Endothelial cell (in vitro differentiated cells): ENCODE data around the gene FBL. TPM values are rescaled to one million over a fixed set of nuclear protein-coding genes. Genes with fewer than 3 reads are reported as not detected.

ENCODE experiments used
- DNase-seq: peaks from one replicate; pipeline ENCODE4 v3.0.0; 2021; ENCODE audit warnings: low spot score
- H3K27ac Mint-ChIP-seq: one replicate; pipeline ENCODE4 v1.8.0; 2021; ENCODE audit warnings: mixed read lengths, inconsistent platforms; ENCODE audit not compliant: unreplicated experiment
- H3K27me3 Mint-ChIP-seq: one replicate; pipeline ENCODE4 v1.8.0; 2021; ENCODE audit warnings: mild to moderate bottlenecking, moderate library complexity, mixed read lengths, inconsistent platforms; ENCODE audit not compliant: unreplicated experiment
- H3K36me3 Mint-ChIP-seq: one replicate; pipeline ENCODE4 v1.8.0; 2021; ENCODE audit warnings: mild to moderate bottlenecking, low read depth, mixed read lengths, inconsistent platforms; ENCODE audit not compliant: unreplicated experiment
- H3K4me1 Mint-ChIP-seq: one replicate; pipeline ENCODE4 v1.8.0; 2021; ENCODE audit warnings: mild to moderate bottlenecking, mixed read lengths, inconsistent platforms; ENCODE audit not compliant: unreplicated experiment
- H3K4me3 Mint-ChIP-seq: one replicate; pipeline ENCODE4 v1.8.0; 2021; ENCODE audit warnings: mild to moderate bottlenecking, mixed read lengths, inconsistent platforms; ENCODE audit not compliant: unreplicated experiment
- H3K9me3 Mint-ChIP-seq: one replicate; pipeline ENCODE4 v1.8.0; 2021; ENCODE audit warnings: mixed read lengths, inconsistent platforms; ENCODE audit not compliant: unreplicated experiment
- CTCF ChIP-seq: fragments of 200-600 bp; sonication (generic); IDR thresholded peaks from one replicate; pipeline ENCODE4 v1.5.0; 2021; ENCODE audit warnings: antibody characterized with exemption; ENCODE audit not compliant: unreplicated experiment
- microRNA-seq: library from miRNA; unstranded; fragments of <30 nt; microRNA quantifications from one replicate; pipeline ENCODE4, GENCODE V29; 2020; ENCODE audit not compliant: unreplicated experiment
- total RNA-seq: library from RNA; stranded (reverse); fragmentation: NEBNext Ultra II Directional; extraction: Animal tissue kit (Norgen Biotek cat#: 25700); gene quantifications from one replicate; pipeline ENCODE4 v1.2.1, GENCODE V29; 2021; ENCODE audit not compliant: unreplicated experiment

The FBL gene
- total RNA-seq, 1 donor from 2014 or later: 271 TPM

GRCh38 chr19:39796000-39796498, 50.1 kb downstream of the FBL start:
- Mint-ChIP-seq H3K27me3 (no peaks in the 10 kb centered on the region), H3K9me3 (no peaks in the 10 kb centered on the region), H3K4me1 (peaks cover 4% of the 10 kb centered on the region), H3K4me3 (no peak overlapping the region), H3K36me3 (no peaks in the 10 kb centered on the region), H3K27ac (no peak overlapping the region)
- no peak for TF ChIP-seq CTCF
- DNase-seq: no peak

- H3K27me3 Mint-ChIP-seq: no peaks in the 10 kb centered on the region
- H3K4me3 Mint-ChIP-seq: no peak overlapping the region
- TF ChIP-seq CTCF: no peak
- H3K9me3 Mint-ChIP-seq: no peaks in the 10 kb centered on the region
- no peak for DNase-seq
- no peaks in the 10 kb centered on the region for H3K36me3 Mint-ChIP-seq
- peaks cover 4% of the 10 kb centered on the region for H3K4me1 Mint-ChIP-seq
- no peak overlapping the region for H3K27ac Mint-ChIP-seq
Measured at GRCh38 chr19:39795001-39795400, 51.2 kb downstream of the FBL start.

- no peak overlapping the region for H3K4me3 Mint-ChIP-seq
- no peaks in the 10 kb centered on the region for H3K36me3 Mint-ChIP-seq
- H3K9me3 Mint-ChIP-seq: no peaks in the 10 kb centered on the region
- peak; percentile 91 for TF ChIP-seq CTCF
- peak; percentile 86 for DNase-seq
- H3K27ac Mint-ChIP-seq: no peak overlapping the region
- H3K27me3 Mint-ChIP-seq: no peaks in the 10 kb centered on the region
- peaks cover 4% of the 10 kb centered on the region for H3K4me1 Mint-ChIP-seq
Measured at GRCh38 chr19:39792999-39793546, 53.1 kb downstream of the FBL start.

GRCh38 chr19:39788244-39788643, 57.9 kb downstream of the FBL start:
- Mint-ChIP-seq H3K36me3 (no peaks in the 10 kb centered on the region), H3K4me3 (no peak overlapping the region), H3K27ac (no peak overlapping the region), H3K27me3 (no peaks in the 10 kb centered on the region), H3K9me3 (no peaks in the 10 kb centered on the region), H3K4me1 (no peaks in the 10 kb centered on the region)
- TF ChIP-seq CTCF: no peak
- DNase-seq: no peak

Small RNA genes within 50 kb of the gene (microRNA-seq; reads per million reads assigned to microRNA genes)
- gene MIR6719: not detected

Other genes starting within 250 kb of the FBL start
- gene LGALS13, start 243.9 kb downstream of the FBL start, total RNA-seq: not detected
- not detected for gene LGALS16, start 190.5 kb downstream of the FBL start, total RNA-seq
- not detected for gene LGALS14, start 141.9 kb downstream of the FBL start, total RNA-seq
- not detected for gene CLC, start 108.3 kb downstream of the FBL start, total RNA-seq
- gene LEUTX, start 67.5 kb downstream of the FBL start, total RNA-seq: not detected
- 29.5 TPM for gene DYRK1B, start 12.2 kb downstream of the FBL start, total RNA-seq
- 1.8 TPM for gene FCGBP, start 88.3 kb upstream of the FBL start, total RNA-seq
- gene PSMC4, start 124.8 kb upstream of the FBL start, total RNA-seq: 101 TPM
- 4.0 TPM for gene ZNF546, start 150.7 kb upstream of the FBL start, total RNA-seq
- 22.6 TPM for gene ZNF780B, start 209.9 kb upstream of the FBL start, total RNA-seq
- 19.4 TPM for gene ZNF780A, start 244.6 kb upstream of the FBL start, total RNA-seq